ES-I3 (cell line): Measurements from ENCODE around the gene KRTAP10-7.
"Not testable (repeated sequence)": the region's sequence is repeated elsewhere in the genome, so short reads cannot be mapped to it uniquely, and the experiment has no call there.

Experiments
- H3K36me3 ChIP-seq: 2 replicates; pipeline ENCODE4 v1.6.1; 2013; ENCODE audit warnings: mild to moderate bottlenecking, low read length, control low read depth, moderate library complexity; ENCODE audit not compliant: insufficient read depth
- H3K4me1 ChIP-seq: 2 replicates; pipeline ENCODE4 v1.6.1; 2013; ENCODE audit warnings: mild to moderate bottlenecking, control low read depth, low read length; ENCODE audit not compliant: insufficient read depth
- H3K9ac ChIP-seq: 2 replicates; pipeline ENCODE4 v1.6.1; 2013; ENCODE audit warnings: low read depth, mild to moderate bottlenecking, low read length, moderate library complexity
- H3K9me3 ChIP-seq: 2 replicates; pipeline ENCODE4 v1.6.1; 2013; ENCODE audit warnings: mild to moderate bottlenecking, low read length, moderate library complexity; ENCODE audit not compliant: control insufficient read depth, insufficient read depth

The KRTAP10-7 gene

GRCh38 chr21:44567481-44568171, 32.8 kb upstream of the KRTAP10-7 start:
- no peaks in the 10 kb centered on the region for H3K36me3 ChIP-seq
- no peak overlapping the region for H3K9ac ChIP-seq
- no peaks in the 10 kb centered on the region for H3K4me1 ChIP-seq
- H3K9me3 ChIP-seq = no peaks in the 10 kb centered on the region; the same call in 1 of the 2 replicates

- no peaks in the 10 kb centered on the region; the same call in 1 of the 2 replicates for H3K9me3 ChIP-seq
- no peaks in the 10 kb centered on the region for H3K4me1 ChIP-seq
- H3K36me3 ChIP-seq = no peaks in the 10 kb centered on the region
These were observed 32.1 kb upstream of the KRTAP10-7 start for GRCh38 chr21:44568261-44568660.

GRCh38 chr21:44568667-44569556, 31.5 kb upstream of the KRTAP10-7 start:
- Histone ChIP-seq H3K9me3 (no peaks in the 10 kb centered on the region; the same call in 1 of the 2 replicates), H3K9ac (no peak overlapping the region), H3K4me1 (no peaks in the 10 kb centered on the region), H3K36me3 (no peaks in the 10 kb centered on the region)

More at GRCh38 chr21:44568261-44568660, 32.1 kb upstream of the KRTAP10-7 start:
- no peak overlapping the region for H3K9ac ChIP-seq

- Histone ChIP-seq H3K9ac (no peak overlapping the region), H3K9me3 (no peaks in the 10 kb centered on the region; the same call in 1 of the 2 replicates), H3K36me3 (no peaks in the 10 kb centered on the region), H3K4me1 (no peaks in the 10 kb centered on the region)
These were observed 30.4 kb upstream of the KRTAP10-7 start for GRCh38 chr21:44569861-44570517.

GRCh38 chr21:44571296-44571695, 29.1 kb upstream of the KRTAP10-7 start:
- H3K9ac ChIP-seq = no peak overlapping the region

GRCh38 chr21:44571844-44572782, 28.3 kb upstream of the KRTAP10-7 start:
- Histone ChIP-seq H3K4me1 (no peaks in the 10 kb centered on the region), H3K9ac (no peak overlapping the region), H3K36me3 (no peaks in the 10 kb centered on the region), H3K9me3 (peaks cover 8% of the 10 kb centered on the region)

More at GRCh38 chr21:44571296-44571695, 29.1 kb upstream of the KRTAP10-7 start:
- H3K36me3 ChIP-seq = no peaks in the 10 kb centered on the region
- no peaks in the 10 kb centered on the region; the same call in 1 of the 2 replicates for H3K9me3 ChIP-seq
- no peaks in the 10 kb centered on the region for H3K4me1 ChIP-seq

- Histone ChIP-seq H3K9ac (no peak overlapping the region), H3K36me3 (no peaks in the 10 kb centered on the region), H3K9me3 (peaks cover 9% of the 10 kb centered on the region), H3K4me1 (no peaks in the 10 kb centered on the region)
These were observed 27.3 kb upstream of the KRTAP10-7 start for GRCh38 chr21:44572959-44573583.

- not testable (repeated sequence) for H3K4me1 ChIP-seq, H3K36me3 ChIP-seq, H3K9ac ChIP-seq, H3K9me3 ChIP-seq
These were observed 26.6 kb upstream of the KRTAP10-7 start, which contains the start of gene KRTAP10-4 for GRCh38 chr21:44573630-44574456. TSS of gene KRTAP10-4 (plus strand) at chr21:44573729. CDS start at chr21:44573759, 30 bp downstream.

- Histone ChIP-seq H3K4me1 (no peaks in the 10 kb centered on the region), H3K36me3 (no peaks in the 10 kb centered on the region), H3K9me3 (peaks cover 9% of the 10 kb centered on the region), H3K9ac (no peak overlapping the region)
These were observed 25.7 kb upstream of the KRTAP10-7 start for GRCh38 chr21:44574457-44575306.

GRCh38 chr21:44575307-44576024, 24.9 kb upstream of the KRTAP10-7 start:
- Histone ChIP-seq H3K36me3 (no peaks in the 10 kb centered on the region), H3K4me1 (no peaks in the 10 kb centered on the region), H3K9ac (no peak overlapping the region), H3K9me3 (peaks cover 9% of the 10 kb centered on the region)

GRCh38 chr21:44576025-44576420, 24.4 kb upstream of the KRTAP10-7 start:
- peaks cover 9% of the 10 kb centered on the region for H3K9me3 ChIP-seq
- no peaks in the 10 kb centered on the region for H3K36me3 ChIP-seq
- H3K9ac ChIP-seq = no peak overlapping the region
- H3K4me1 ChIP-seq = no peaks in the 10 kb centered on the region
